Umbilical cord (tissue), 1 donor: Measurements from ENCODE around the gene OPN4. TPM values are rescaled to one million over a fixed set of nuclear protein-coding genes. Genes with fewer than 3 reads are reported as not detected.

ENCODE experiments used
- total RNA-seq: library from RNA; depleted of rRNA; stranded (reverse); fragments of >200 nt; gene quantifications from one replicate; pipeline ENCODE4 v1.2.3, GENCODE V29; 2014; ENCODE audit warnings: low replicate concordance; ENCODE audit not compliant: insufficient read depth

The OPN4 gene
- total RNA-seq, 1 donor from 2014 or later = 0.48 TPM

Other genes with a start within 250 kb of the OPN4 start
- gene WAPL, start 132.8 kb upstream of the OPN4 start, total RNA-seq = 36.4 TPM
- 3.4 TPM for gene LDB3, start 14.0 kb downstream of the OPN4 start, total RNA-seq
- gene BMPR1A, start 102.1 kb downstream of the OPN4 start, total RNA-seq = 66.4 TPM